ENCODE data around the gene C4orf36. TPM values are rescaled to one million over a fixed set of nuclear protein-coding genes. Genes with fewer than 3 reads are reported as not detected.

The C4orf36 gene
- 1.6 TPM for total RNA-seq

DNA sequence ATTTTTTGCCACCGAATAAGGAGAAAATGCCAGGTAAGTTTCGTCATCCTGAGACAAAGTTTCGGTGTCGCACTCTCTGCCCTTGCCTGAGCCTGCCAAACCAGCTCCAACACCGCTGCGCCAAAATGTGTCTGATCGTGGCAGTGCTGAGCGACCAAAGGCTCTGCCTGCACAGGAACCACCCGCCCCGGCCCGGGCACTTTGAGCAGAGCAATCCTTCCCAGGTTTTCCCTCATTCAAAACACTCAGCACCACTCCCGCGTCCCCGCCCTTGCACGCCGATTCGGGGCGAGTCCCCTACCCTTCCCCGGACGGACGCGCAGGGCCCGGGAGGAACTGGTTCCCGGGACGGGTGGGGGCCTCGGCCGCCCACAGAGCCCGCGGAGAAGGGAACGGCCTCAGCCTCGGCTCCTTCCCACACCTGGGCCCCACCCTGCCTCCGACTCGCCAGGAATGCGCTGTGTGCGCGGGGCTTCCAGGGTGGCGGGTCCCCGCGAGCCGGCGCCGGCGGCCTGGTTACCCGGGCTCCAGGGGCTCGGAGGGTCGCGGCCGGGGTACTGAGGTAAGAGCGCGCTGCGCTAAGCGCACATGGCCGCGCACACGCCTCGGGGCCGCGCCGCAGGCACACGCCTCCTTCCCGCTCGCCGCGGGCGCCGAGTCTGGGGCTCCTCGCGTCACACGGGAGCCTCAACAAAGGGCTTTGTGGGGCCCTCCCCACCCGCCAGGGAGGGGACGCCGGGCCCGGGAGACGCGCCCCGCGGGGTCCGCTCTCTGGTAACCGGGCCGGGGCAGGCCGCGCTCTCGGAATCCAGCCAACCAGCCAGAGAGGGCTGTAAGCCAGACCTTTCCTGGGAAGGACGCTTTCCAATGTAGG lies at the start of gene C4orf36:
TSS of gene C4orf36 (minus strand) at position 661 of the 874 bp plus-strand sequence. CDS start 902 bp downstream, outside the sequence.
- peak; percentile 66 for DNase-seq

DNA sequence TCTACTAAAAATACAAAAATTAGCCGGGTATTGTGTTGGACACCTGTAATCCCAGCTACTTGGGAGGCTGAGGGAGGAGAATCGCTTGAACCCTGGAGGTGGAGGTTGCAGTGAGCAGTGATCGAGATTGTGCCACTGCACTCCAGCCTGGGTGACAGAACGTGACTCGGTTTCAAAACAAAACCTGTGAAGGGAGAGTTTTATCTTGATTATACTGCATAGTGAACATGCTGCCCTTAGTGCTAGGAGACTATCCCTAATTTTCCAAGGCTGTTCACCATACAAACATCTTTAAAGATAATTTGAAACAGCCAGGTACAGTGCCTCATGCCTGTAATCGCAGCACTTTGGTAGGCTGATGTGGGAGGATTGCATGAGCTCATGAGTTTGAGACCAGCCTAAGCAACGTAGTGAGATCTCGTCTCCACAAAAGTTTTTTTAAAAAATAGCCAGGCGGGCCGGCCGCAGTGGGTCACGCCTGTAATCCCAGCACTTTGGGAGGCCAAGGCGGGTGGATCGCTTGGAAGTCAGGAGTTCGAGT lies 48.8 kb upstream of the C4orf36 start:
- no peak for DNase-seq

GRCh38 chr4:86939729-86940575 lies 47.7 kb upstream of the C4orf36 start:
- DNase-seq: no peak

DNA sequence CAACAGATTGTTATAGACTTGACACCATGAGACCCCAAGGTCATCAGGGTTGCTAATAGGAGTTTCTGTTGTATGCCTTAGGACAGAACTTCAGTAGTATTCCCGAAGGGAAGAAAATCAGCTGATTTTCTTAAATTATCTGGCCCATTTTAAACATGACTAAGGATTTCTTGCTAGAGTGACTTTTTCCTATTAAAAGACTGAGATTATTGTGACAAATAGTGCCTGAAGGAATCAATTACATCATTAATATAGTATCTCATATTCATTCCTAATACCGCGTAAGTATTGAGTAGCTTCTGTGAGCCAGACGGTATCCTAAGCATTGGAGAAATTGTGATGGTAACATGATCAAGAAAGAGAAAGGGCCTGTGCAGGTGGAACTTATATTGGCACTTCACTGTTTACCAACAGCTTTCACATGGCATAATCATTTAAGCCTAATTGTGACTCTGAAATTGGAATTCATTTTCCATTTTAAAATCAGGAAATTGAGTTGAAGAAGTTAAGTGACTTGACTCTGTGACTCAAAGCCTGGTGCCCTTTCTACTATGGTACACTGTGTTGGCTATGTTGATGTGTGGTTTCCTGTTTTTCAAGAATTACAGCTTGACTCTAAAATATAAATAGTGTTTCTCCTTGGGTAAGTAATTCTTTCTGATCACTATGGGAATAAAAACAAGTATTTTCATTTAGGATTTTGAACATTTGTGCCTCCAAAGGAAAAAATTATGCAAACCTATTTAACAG lies 46.7 kb upstream of the C4orf36 start:
- no peak for DNase-seq

DNA sequence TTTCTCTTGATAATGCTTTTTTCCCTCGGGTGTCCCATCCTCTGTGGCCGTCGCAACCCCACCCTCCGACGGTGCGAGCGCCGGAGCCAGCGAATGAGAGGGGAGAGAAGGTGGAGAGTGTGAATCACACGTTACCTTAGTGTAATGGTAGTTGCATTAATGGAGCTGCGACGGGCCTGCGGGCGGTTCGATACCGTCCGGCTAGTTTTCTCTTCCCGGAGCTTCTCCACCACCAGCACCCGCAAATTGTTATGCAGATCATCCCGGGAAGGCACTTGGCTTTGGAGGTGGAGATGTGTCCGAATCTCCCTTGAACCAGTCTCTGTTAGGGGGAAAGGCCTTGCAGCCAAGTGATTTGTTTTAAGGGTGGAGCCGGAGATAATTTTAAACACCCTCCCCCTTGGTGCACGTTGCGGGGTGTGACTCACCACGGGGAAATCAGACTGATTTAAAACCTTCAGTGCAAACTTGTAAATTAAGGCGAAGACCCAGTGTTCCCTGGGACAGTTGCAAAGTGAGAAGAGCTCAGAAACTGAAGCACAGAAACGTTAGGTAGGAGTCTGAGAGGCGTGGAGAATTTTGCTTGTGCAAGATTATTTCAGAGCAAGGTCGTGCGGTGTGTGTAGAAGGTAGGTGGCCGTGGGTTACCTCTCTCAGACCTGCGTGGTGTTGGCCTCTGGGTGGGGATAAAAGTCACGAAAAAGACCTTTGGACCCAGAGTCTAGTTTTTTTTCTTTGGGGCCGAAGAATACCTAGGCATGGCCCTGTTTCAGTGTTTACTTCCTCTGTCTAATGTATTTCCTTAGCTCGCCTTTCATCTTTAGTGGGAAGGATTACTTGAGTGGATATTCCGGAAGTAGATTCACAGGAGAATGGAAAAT lies 43.9 kb upstream of the C4orf36 start:
- DNase-seq: no peak

- DNase-seq: no peak
Measured at GRCh38 chr4:86935566-86935852, 43.3 kb upstream of the C4orf36 start.

DNA sequence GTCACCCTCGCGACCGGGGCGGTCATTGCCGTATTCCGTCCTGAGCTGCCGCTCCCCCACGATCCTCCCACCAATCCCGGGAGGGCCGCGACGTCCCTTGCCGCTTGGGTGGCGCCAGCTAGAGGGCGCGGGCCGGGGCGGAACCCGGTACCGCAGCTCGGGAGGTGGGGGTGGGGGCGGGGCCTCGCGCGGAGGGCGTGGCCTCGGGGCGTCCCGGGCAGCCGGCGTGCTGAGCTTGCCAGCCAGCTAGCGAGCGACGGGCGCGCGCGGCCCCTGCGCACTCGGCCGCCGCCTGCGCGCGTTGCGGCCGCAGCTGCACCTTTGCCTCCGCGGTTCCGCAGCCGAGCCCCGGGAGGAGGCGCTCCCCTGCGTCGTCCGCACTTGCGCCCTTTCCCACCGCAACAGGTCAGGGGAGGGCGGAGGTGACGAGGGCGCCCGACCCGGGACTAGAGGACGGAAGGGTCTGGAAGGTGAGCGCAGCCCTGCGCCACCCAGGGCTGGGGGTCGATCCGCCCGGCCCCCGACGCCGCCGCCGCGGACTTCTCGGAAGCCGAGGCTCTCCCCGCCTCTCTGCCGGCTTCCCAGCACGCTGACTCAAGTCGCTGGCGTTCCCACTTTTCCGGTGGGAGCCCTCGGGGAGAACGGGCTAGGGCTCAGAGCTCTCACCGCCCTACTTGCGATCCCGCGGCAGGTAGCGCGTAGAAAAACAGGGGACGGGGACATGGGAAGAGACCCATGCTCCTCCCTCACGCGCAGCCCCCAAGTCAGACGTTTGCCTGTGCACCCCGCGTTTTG lies 42.7 kb upstream of the C4orf36 start, which contains the start of gene AFF1:
TSS of gene AFF1 (plus strand) at position 241 of the 795 bp plus-strand sequence. CDS start 13,523 bp downstream, outside the sequence.
- DNase-seq: peak; percentile 89

- DNase-seq: no peak
Measured at GRCh38 chr4:86934147-86934770, 42.0 kb upstream of the C4orf36 start.

GRCh38 chr4:86928400-86929255 lies 36.4 kb upstream of the C4orf36 start:
- no peak for DNase-seq

GRCh38 chr4:86927843-86928395 lies 35.7 kb upstream of the C4orf36 start:
- DNase-seq: no peak

DNA sequence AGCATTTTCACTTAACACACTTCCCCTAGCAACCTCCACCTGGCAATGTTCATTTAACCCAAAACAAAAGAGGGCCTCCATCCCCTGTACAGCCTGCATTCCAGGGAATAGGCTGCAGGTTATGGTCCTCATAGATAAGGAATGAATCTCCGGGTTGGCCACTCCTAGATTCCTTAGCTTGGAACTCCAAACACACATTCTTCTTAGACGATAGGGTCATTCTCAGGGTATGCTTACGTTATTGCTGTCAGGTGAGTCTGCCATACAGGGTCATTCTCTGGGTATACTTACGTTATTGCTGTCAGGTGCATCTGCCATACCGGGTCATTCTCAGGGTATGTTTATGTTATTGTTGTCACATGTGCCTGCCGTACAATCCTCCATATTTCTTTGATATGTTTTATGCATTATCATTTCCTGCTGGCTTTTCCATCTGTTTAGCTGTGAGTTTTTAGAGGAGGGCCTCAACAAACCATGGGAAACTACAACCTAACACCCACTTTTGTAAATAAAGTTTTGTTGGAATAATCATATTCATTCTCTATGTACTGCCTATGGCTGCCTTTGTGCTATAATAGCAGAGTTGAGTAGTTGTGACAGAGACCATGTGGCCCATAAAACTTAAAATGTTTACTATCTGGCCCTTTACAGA lies 34.3 kb upstream of the C4orf36 start:
- DNase-seq: no peak

- DNase-seq: no peak
Measured at GRCh38 chr4:86924811-86925210, 32.6 kb upstream of the C4orf36 start.

DNA sequence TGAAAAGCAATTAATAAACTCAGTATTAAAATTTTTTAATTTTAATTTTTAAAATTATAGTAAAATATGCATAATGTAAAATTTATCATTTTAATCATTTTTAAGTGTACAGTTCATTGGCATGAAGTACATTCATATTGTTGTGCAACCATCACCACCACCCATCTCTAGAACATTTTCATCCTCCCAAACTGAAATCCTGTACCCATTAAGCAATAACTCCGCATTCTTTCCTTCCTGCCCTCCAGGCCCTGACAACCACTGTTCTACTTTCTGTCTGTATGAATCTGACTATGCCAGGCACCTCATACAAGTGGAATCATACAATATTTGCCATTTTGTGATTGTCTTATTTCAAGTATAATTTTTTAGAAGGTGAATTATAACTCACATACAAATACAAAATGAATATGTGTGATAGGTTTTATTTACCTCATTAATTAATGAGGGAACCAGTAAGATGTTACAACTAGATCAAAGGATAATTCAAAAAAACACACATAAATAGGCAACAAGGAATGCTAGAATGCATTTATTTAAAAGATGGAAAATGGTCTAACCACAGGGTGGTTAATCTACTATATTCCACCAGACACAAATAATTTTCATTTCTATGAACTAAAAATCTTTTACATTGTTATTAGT lies 29.5 kb upstream of the C4orf36 start:
- DNase-seq: no peak

DNA sequence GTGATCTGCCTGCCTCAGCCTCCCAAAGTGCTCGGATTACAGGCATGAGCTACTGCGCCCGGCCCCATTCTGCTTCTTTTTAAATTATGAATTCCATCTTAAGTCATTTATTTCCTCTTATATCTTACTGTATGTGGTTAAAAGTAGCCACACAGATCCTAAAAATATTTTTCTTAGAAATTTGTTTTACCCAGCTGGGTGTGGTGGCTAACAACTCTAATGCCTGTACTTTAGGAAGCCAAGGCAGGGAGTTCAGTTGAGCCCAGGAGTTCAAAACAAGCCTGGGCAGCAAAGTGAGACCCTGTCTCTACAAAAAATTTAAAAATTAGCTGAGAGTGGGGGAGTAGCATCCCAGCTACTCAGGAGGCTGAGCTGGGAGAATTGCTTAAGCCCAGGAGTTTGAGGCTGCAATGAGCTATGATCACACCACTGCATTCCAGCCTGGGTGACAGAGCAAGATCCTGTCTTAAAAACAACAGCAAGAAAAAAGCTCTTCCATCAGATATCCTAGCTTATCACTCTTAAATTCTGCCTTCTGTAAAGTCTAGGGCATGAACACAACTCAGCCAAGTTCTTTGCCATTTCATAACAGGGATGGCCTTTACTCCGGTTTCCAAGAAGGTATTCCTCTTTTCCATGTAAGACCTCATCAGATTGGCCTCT lies 27.5 kb upstream of the C4orf36 start:
- no peak for DNase-seq

DNA sequence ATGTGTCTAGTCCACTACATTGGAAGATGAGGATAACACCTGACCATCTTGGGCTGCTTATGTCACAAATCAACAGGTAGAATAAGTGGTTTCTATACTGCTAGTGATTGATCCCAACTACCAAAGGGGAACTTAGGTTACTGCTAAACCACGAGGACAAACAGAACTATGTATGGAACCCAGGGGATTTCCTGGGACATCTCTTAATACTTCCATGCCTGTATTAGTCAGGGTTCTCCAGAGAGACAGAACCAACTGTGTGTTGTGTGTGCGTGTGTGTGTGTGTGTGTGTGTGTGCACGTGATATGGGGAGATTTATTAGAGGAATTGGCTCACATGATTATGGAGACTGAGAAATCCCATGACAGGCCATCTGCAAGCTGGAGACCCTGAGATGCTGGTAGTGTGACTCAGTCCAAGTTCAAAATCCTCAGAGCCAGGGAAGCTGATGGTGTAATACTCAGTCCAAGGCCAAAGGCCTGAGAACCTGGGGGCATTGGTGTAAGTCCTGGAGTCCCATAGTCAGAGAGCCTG lies 26.4 kb upstream of the C4orf36 start:
- no peak for DNase-seq

GRCh38 chr4:86917212-86918039 lies 25.2 kb upstream of the C4orf36 start:
- DNase-seq: no peak

Data from occipital lobe (tissue), 2 donors.